PC-9 (cell line): ENCODE data around the gene RNF182. TPM values are rescaled to one million over a fixed set of nuclear protein-coding genes. Genes with fewer than 3 reads are reported as not detected.

ENCODE experiments used
- BruUV-seq: library from RNA; stranded (reverse); fragments of 400-500 nt; replicated peaks from 2 replicates; lab custom pipeline; 2021; lab: Mats Ljungman, UMichigan
- CTCF ChIA-PET: fragments of 300-600 bp; sonication (Branson Sonifier 250); formaldehyde crosslinking; loops from one replicate; lab custom pipeline; 2022; ENCODE audit warnings: antibody characterized with exemption; lab: Charles Lee
- POLR2A ChIA-PET: fragments of 300-600 bp; sonication (Branson Sonifier 250); formaldehyde crosslinking; loops from one replicate; lab custom pipeline; 2022; ENCODE audit warnings: antibody characterized with exemption; ENCODE audit not compliant: unreplicated experiment; lab: Charles Lee
- DNase-seq, 2 experiments: peaks; one replicate each; pipeline versions ENCODE4 v3.0.0 to v3.0.0-alpha.2; 2015 to 2022; ENCODE audit warnings: mixed read lengths in 1 of 2
- H2AFZ ChIP-seq: fragments of 200-600 bp; sonication (generic); 2 replicates; pipeline ENCODE4 v1.8.1; 2017; ENCODE audit warnings: antibody characterized with exemption
- H3F3A ChIP-seq: fragments of 200-600 bp; sonication (generic); 2 replicates; pipeline ENCODE4 v1.8.1; 2017; ENCODE audit warnings: antibody characterized with exemption, mild to moderate bottlenecking, low read depth; ENCODE audit not compliant: insufficient read depth
- H3K27ac ChIP-seq: fragments of 200-600 bp; sonication (generic); 2 replicates; pipeline ENCODE4 v1.6.1; 2016; ENCODE audit warnings: mixed run types
- H3K27me3 ChIP-seq: fragments of 200-600 bp; sonication (generic); 2 replicates; pipeline ENCODE4 v1.6.1; 2016; ENCODE audit warnings: low read depth, mixed run types; ENCODE audit not compliant: insufficient read depth
- H3K36me3 ChIP-seq: fragments of 200-600 bp; sonication (generic); 2 replicates; pipeline ENCODE4 v1.6.1; 2016; ENCODE audit warnings: low read depth, mixed run types
- H3K4me1 ChIP-seq: fragments of 200-600 bp; sonication (generic); replicated peaks from 2 replicates; pipeline ENCODE4 v1.6.1; 2016; ENCODE audit warnings: mixed run types; ENCODE audit not compliant: insufficient read depth
- H3K4me2 ChIP-seq: fragments of 200-600 bp; sonication (generic); 2 replicates; pipeline ENCODE4 v1.6.1; 2017; ENCODE audit warnings: mixed run types
- H3K4me3 ChIP-seq: fragments of 200-600 bp; sonication (generic); 2 replicates; pipeline ENCODE4 v1.6.1; 2016; ENCODE audit warnings: mixed run types
- H3K79me2 ChIP-seq: fragments of 200-600 bp; sonication (generic); 2 replicates; pipeline ENCODE4 v1.6.1; 2017; ENCODE audit warnings: low read depth, mixed run types
- H3K9me2 ChIP-seq: fragments of 200-600 bp; sonication (generic); 2 replicates; pipeline ENCODE4 v1.8.1; 2017; ENCODE audit warnings: mild to moderate bottlenecking; ENCODE audit not compliant: insufficient read depth
- H3K9me3 ChIP-seq: fragments of 200-600 bp; sonication (generic); 2 replicates; pipeline ENCODE4 v1.8.1; 2016; ENCODE audit warnings: low read depth; ENCODE audit not compliant: insufficient read depth
- H4K20me1 ChIP-seq: fragments of 200-600 bp; sonication (generic); 2 replicates; pipeline ENCODE4 v1.8.1; 2017; ENCODE audit not compliant: insufficient read depth
- EZH2 ChIP-seq: fragments of 200-600 bp; sonication (generic); IDR thresholded peaks from 2 replicates; pipeline ENCODE4 v1.8.0; 2017; ENCODE audit warnings: antibody characterized with exemption, low read depth
- intact Hi-C: fragments of 100-400 bp; cut with micrococcal nuclease; formaldehyde crosslinking; loops from one replicate; pipeline ENCODE4 v1.10.0; 2022; ENCODE audit not compliant: unreplicated experiment
- total RNA-seq: library from RNA; stranded (reverse); gene quantifications from 2 replicates; pipeline ENCODE4 v1.2.3, GENCODE V29; 2021
- TF ChIP-seq, protein P1 (sequence below): fragments of 200-600 bp; sonication (generic); conservative IDR thresholded peaks from 2 replicates; pipeline ENCODE4 v1.6.1; 2017; ENCODE audit warnings: mixed run types, antibody characterized with exemption, mild to moderate bottlenecking, moderate library complexity

RNF182 gene
- total RNA-seq, 1 experiment from 2014 or later = 0.13 TPM

DNA sequence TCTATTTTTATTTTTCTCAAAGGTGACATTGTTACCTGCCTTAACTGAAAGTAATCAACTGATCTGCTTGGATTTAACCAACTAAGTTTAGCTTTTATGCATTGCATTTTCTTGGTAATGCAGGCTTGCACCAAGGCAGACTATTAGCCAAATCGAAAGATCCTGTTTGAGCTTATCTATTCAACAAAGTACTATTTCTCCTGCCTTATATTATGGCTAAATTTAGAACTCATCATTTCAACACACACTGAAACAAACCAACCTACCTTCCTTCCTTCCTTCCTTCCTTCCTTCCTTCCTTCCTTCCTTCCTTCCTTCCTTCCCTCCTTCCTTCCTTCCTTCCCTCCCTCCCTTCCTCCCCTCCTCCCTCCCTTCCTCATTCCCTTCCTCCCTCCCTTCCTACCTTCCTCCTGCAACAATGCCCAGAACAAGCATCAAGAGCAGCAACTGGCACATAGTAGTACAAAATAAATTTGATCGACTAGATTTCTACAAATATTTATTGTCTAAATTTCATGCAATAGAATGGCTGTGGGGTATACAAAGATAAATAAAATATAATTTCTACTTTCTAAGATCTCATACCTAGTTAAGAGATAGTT, 17.0 kb upstream of the RNF182 start:
- no peak overlapping the region for H3K4me3 ChIP-seq
- DNase-seq = no peak
- no peaks in the 10 kb centered on the region for H3K9me3 ChIP-seq
- no peaks in the 10 kb centered on the region for H3K9me2 ChIP-seq
- POLR2A ChIA-PET = no interaction called here
- CTCF ChIA-PET = interaction anchor here (0.7 to 1.4 kb wide), 4 partner anchors 139 to 1341 kb away, joined by 4 to 10 read pairs (median 6); no protein-coding TSS in a partner anchor
- no peak overlapping the region for H3K27ac ChIP-seq
- no peaks in the 10 kb centered on the region for H3K79me2 ChIP-seq
- peaks cover 10% of the 10 kb centered on the region for H3K4me1 ChIP-seq
- intact Hi-C loops = loop anchor here (2.0 to 10.0 kb wide), 2 partner anchors 113 to 1715 kb away; no protein-coding TSS in a partner anchor
- H4K20me1 ChIP-seq = no peaks in the 10 kb centered on the region
- no peaks in the 10 kb centered on the region for H3K36me3 ChIP-seq
- H3K27me3 ChIP-seq = no peaks in the 10 kb centered on the region
- no peak overlapping the region for H3K4me2 ChIP-seq
- BruUV-seq = no TSS peak
- no peak for TF ChIP-seq EZH2
- TF ChIP-seq, protein P1, sequence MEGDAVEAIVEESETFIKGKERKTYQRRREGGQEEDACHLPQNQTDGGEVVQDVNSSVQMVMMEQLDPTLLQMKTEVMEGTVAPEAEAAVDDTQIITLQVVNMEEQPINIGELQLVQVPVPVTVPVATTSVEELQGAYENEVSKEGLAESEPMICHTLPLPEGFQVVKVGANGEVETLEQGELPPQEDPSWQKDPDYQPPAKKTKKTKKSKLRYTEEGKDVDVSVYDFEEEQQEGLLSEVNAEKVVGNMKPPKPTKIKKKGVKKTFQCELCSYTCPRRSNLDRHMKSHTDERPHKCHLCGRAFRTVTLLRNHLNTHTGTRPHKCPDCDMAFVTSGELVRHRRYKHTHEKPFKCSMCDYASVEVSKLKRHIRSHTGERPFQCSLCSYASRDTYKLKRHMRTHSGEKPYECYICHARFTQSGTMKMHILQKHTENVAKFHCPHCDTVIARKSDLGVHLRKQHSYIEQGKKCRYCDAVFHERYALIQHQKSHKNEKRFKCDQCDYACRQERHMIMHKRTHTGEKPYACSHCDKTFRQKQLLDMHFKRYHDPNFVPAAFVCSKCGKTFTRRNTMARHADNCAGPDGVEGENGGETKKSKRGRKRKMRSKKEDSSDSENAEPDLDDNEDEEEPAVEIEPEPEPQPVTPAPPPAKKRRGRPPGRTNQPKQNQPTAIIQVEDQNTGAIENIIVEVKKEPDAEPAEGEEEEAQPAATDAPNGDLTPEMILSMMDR = no peak
- no peak overlapping the region for H2AFZ ChIP-seq
- no peaks in the 10 kb centered on the region for H3F3A ChIP-seq

DNA sequence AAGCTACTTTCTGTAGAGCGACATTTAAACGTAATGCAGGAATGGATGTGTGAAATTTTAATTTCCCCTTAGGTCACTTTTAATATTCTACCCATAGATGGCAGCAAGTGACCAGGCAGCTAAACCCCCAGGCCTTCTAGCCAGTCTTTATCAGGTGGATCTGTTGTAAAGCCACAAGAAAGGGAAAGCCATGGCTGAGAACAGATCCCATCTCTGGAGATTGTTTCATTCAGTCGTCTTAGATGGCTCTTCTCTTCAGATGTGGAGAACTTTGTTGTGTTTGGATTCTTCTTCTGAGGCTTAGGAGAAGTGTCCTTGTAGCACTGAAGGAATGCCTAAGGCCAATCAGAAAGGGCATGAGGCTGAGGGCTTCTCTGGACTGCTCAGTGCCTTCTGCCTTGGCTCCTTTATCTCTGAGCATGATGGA, 15.8 kb upstream of the RNF182 start:
- Histone ChIP-seq H3K9me2 (no peaks in the 10 kb centered on the region), H3K79me2 (no peaks in the 10 kb centered on the region), H3K27ac (no peak overlapping the region), H4K20me1 (no peaks in the 10 kb centered on the region), H3K4me3 (no peak overlapping the region), H3K4me2 (peak overlapping the region; percentile 42), H3K4me1 (peaks cover 18% of the 10 kb centered on the region), H3K9me3 (no peaks in the 10 kb centered on the region), H2AFZ (no peak overlapping the region; the same call in 1 of the 2 replicates), H3F3A (no peaks in the 10 kb centered on the region), H3K27me3 (no peaks in the 10 kb centered on the region), H3K36me3 (no peaks in the 10 kb centered on the region)
- peak; percentile 54 to 67 for DNase-seq
- no TSS peak for BruUV-seq
- TF ChIP-seq, protein P1 = peak; percentile 92
- no peak for TF ChIP-seq EZH2
- intact Hi-C loops = loop anchor here (1.0 to 10.0 kb wide), 5 partner anchors 114 to 1714 kb away; no protein-coding TSS in a partner anchor
- CTCF ChIA-PET = interaction anchor here (0.5 to 1.4 kb wide), 6 partner anchors 8 to 158 kb away, joined by 3 to 10 read pairs (median 5); no protein-coding TSS in a partner anchor
- POLR2A ChIA-PET = no interaction called here

DNA sequence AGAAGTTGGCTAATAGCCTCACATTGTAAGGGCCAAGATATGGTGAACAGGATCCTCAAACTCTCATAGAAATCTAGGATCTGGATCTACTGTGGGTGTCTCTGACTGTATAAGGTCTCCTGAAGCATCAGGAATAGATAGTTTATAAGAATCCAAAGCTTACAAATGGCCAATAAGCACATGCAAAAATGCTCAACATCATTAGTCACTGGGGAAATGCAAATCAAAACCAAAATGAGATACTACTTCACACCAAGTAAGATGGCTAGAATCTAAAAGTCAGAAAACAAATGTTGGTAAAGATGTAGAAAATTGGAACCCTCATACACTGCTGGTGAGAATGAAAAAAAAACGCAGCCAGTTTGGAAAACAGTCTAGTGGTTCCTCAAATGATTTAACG, 14.3 kb upstream of the RNF182 start:
- no peaks in the 10 kb centered on the region for H3K27me3 ChIP-seq
- H2AFZ ChIP-seq = no peak overlapping the region
- no peak overlapping the region for H3K4me3 ChIP-seq
- H3K9me3 ChIP-seq = no peaks in the 10 kb centered on the region
- DNase-seq = no peak
- H4K20me1 ChIP-seq = no peaks in the 10 kb centered on the region
- POLR2A ChIA-PET = no interaction called here
- no peaks in the 10 kb centered on the region for H3K9me2 ChIP-seq
- H3K4me2 ChIP-seq = no peak overlapping the region
- no peaks in the 10 kb centered on the region for H3K79me2 ChIP-seq
- peaks cover 23% of the 10 kb centered on the region for H3K4me1 ChIP-seq
- CTCF ChIA-PET = interaction anchor here (0.7 kb wide), 1 partner anchor 122 kb away, joined by 4 read pairs; no protein-coding TSS in a partner anchor
- TF ChIP-seq EZH2 = no peak
- TF ChIP-seq, protein P1 = no peak
- no TSS peak for BruUV-seq
- H3K36me3 ChIP-seq = no peaks in the 10 kb centered on the region
- intact Hi-C loops = no loop called here
- H3K27ac ChIP-seq = no peak overlapping the region
- H3F3A ChIP-seq = no peaks in the 10 kb centered on the region
